Immature natural killer cell (primary cell): Measurements from ENCODE around the gene MRRF. TPM values are rescaled to one million over a fixed set of nuclear protein-coding genes. Genes with fewer than 3 reads are reported as not detected.
A peak's percentile ranks its signal among the peaks of the same experiment; 100 is the strongest.

Source experiments
- DNase-seq, 3 donors: peaks; one replicate each; pipeline ENCODE4 v3.0.0; 2022; ENCODE audit warnings: mixed read lengths in 1 of 3
- H3K27ac Mint-ChIP-seq, 6 donors: one replicate each; pipeline ENCODE4 v1.8.0; 2020; ENCODE audit warnings: mixed read lengths in 6 of 6, mild to moderate bottlenecking in 5 of 6, inconsistent platforms in 4 of 6, moderate library complexity in 3 of 6
- H3K27me3 Mint-ChIP-seq, 3 donors: one replicate each; pipeline ENCODE4 v1.8.0; 2020 to 2021; ENCODE audit warnings: low read depth in 3 of 3, mild to moderate bottlenecking in 3 of 3, mixed read lengths in 3 of 3, moderate library complexity in 3 of 3, inconsistent platforms in 1 of 3
- H3K36me3 Mint-ChIP-seq, 3 donors: one replicate each; pipeline ENCODE4 v1.8.0; 2020; ENCODE audit warnings: mixed read lengths in 3 of 3, inconsistent platforms in 2 of 3, mild to moderate bottlenecking in 2 of 3
- H3K4me1 Mint-ChIP-seq, 2 donors: one replicate each; pipeline ENCODE4 v1.8.0; 2020; ENCODE audit warnings: inconsistent platforms in 2 of 2, mild to moderate bottlenecking in 2 of 2, mixed read lengths in 2 of 2, moderate library complexity in 1 of 2
- H3K4me3 Mint-ChIP-seq, 5 donors: one replicate each; pipeline ENCODE4 v1.8.0; 2020; ENCODE audit warnings: mild to moderate bottlenecking in 5 of 5, mixed read lengths in 5 of 5, inconsistent platforms in 3 of 5, moderate library complexity in 3 of 5
- H3K9me3 Mint-ChIP-seq, 6 donors: one replicate each; pipeline ENCODE4 v1.8.0; 2020; ENCODE audit warnings: mild to moderate bottlenecking in 6 of 6, mixed read lengths in 6 of 6, inconsistent platforms in 4 of 6, moderate library complexity in 3 of 6
- polyA plus RNA-seq, 3 donors: library from polyadenylated mRNA; unstranded; fragments of 300-500 nt; fragmentation: Illumina TruSeq; gene quantifications; one replicate each; pipeline ENCODE4 v1.2.3, GENCODE V29; 2021

The MRRF gene
- polyA plus RNA-seq, 3 donors from 2014 or later = 11.5 to 18.4 (median 16.3) TPM

DNA sequence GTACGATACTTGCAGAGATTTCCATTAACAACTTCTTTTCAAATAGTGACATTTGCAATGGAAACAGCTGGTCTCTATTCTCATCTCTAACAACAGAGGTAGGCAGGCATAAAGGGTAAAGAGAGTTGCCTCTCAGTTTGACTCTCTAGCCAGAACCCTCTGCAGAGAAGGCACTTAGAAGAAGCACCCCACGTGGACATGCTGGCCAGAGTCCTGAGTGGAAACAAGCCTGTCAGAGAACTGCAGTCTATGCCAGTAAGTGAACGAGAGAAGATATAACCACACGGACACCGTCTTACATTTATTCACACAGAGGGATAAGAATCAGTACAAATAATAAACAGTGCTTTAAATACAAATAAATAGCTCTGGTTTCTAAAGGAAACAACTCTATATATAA is 25.0 kb upstream of the MRRF start:
- H3K27ac Mint-ChIP-seq = no peak overlapping the region
- H3K9me3 Mint-ChIP-seq = no peaks in the 10 kb centered on the region
- no peak for DNase-seq
- H3K36me3 Mint-ChIP-seq = peaks cover 19 to 45% (median 28%) of the 10 kb centered on the region in 3 donors
- peaks cover 0 to 3% (median 1%) of the 10 kb centered on the region in 3 donors for H3K27me3 Mint-ChIP-seq
- H3K4me3 Mint-ChIP-seq = no peak overlapping the region
- H3K4me1 Mint-ChIP-seq = no peaks in the 10 kb centered on the region

- H3K36me3 Mint-ChIP-seq = peaks cover 27 to 61% (median 46%) of the 10 kb centered on the region in 3 donors
- H3K27me3 Mint-ChIP-seq = peaks cover 0 to 1% (median 0%) of the 10 kb centered on the region in 3 donors
- peak overlapping the region in 1 of 6 donors; percentile 51 for H3K27ac Mint-ChIP-seq
- no peak for DNase-seq
- H3K9me3 Mint-ChIP-seq = no peaks in the 10 kb centered on the region
- H3K4me1 Mint-ChIP-seq = no peaks in the 10 kb centered on the region
- no peak overlapping the region for H3K4me3 Mint-ChIP-seq
Observed at GRCh38 chr9:122244349-122244748, 20.3 kb upstream of the MRRF start.

- no peak for DNase-seq
- Mint-ChIP-seq H3K9me3 (no peaks in the 10 kb centered on the region), H3K4me1 (peaks cover 0 to 4% of the 10 kb centered on the region in 2 donors), H3K27me3 (no peaks in the 10 kb centered on the region), H3K36me3 (peaks cover 26 to 60% (median 45%) of the 10 kb centered on the region in 3 donors), H3K27ac (no peak overlapping the region), H3K4me3 (no peak overlapping the region)
Observed at GRCh38 chr9:122246666-122247065, 18.0 kb upstream of the MRRF start.

DNA sequence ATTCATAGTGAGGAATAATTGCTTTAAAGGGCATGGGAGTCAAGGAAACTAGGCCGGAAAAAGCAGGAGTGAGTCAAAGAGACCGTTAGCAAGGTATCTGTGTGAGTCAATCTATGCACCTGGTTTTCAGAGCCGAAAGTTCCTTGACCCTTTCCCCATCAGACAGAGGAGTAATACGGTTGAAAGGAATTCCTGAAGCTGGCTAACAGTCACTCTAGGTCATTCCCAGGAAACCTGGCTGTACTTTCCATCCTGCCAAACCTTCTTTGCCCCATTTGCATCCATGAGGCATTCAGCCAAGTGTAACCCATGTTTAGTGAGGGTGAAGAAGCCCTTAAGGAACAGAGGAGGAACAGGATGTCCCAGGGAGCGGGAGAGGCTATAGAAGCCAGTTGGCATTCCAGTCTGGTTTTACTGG is 16.2 kb upstream of the MRRF start:
- H3K27ac Mint-ChIP-seq = no peak overlapping the region
- no peaks in the 10 kb centered on the region for H3K9me3 Mint-ChIP-seq
- no peak overlapping the region for H3K4me3 Mint-ChIP-seq
- peaks cover 24 to 53% (median 41%) of the 10 kb centered on the region in 3 donors for H3K36me3 Mint-ChIP-seq
- peaks cover 6 to 12% of the 10 kb centered on the region in 2 donors for H3K4me1 Mint-ChIP-seq
- no peak for DNase-seq
- H3K27me3 Mint-ChIP-seq = no peaks in the 10 kb centered on the region

GRCh38 chr9:122251351-122251750 is 13.3 kb upstream of the MRRF start:
- H3K4me3 Mint-ChIP-seq = no peak overlapping the region
- H3K9me3 Mint-ChIP-seq = no peaks in the 10 kb centered on the region
- no peaks in the 10 kb centered on the region for H3K27me3 Mint-ChIP-seq
- peaks cover 15 to 31% of the 10 kb centered on the region in 2 donors for H3K4me1 Mint-ChIP-seq
- peak overlapping the region in 1 of 6 donors; percentile 3 for H3K27ac Mint-ChIP-seq
- H3K36me3 Mint-ChIP-seq = peaks cover 16 to 34% (median 29%) of the 10 kb centered on the region in 3 donors
- DNase-seq = no peak

DNA sequence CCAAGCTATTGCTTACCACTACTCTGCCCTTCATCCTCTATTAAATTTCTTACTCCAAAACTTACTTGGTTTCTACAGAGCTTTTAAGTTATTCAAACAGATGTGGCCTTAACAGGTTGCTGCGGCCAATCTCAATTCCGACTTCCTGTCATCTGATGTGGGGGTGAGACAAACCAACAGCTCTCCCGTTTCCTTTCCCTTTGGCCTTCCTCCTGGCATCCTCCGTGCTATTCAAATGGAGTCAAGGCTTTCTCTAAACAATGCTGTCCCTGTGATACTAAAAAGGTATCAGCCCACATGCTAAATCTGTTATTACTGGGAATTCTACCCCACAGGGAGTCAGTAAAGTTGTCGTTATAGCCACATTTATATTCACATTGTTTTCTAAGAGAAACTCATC is 11.9 kb upstream of the MRRF start:
- Mint-ChIP-seq H3K27me3 (no peaks in the 10 kb centered on the region), H3K4me1 (peaks cover 19 to 37% of the 10 kb centered on the region in 2 donors), H3K36me3 (peaks cover 9 to 26% (median 23%) of the 10 kb centered on the region in 3 donors), H3K27ac (peak overlapping the region in 2 of 6 donors; percentile 18 to 55), H3K4me3 (no peak overlapping the region), H3K9me3 (no peaks in the 10 kb centered on the region)
- DNase-seq = no peak

DNA sequence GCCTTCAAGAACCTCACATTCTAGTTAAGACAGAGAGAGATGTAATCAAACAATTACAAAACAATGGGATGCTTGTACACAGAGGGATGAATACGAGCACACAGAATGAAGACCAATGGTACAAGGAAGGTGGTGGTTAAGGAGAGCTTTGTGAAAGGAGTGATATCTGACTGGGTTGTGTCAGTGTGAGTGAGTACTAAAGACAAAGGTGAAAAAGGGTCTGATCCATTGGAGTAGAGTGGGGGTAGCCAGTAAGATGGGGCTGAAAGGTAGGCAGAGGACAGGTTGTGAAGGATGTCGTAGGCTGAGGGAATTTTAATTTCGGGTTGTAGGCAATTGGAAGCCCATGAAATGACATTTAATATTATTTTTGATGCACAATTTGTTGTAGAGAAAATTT is 9.9 kb upstream of the MRRF start:
- no peaks in the 10 kb centered on the region for H3K9me3 Mint-ChIP-seq
- peaks cover 9 to 28% (median 28%) of the 10 kb centered on the region in 3 donors for H3K36me3 Mint-ChIP-seq
- no peak overlapping the region for H3K4me3 Mint-ChIP-seq
- H3K27me3 Mint-ChIP-seq = no peaks in the 10 kb centered on the region
- no peak for DNase-seq
- H3K27ac Mint-ChIP-seq = peak overlapping the region in 2 of 6 donors; percentile 2 to 33
- peaks cover 19 to 38% of the 10 kb centered on the region in 2 donors for H3K4me1 Mint-ChIP-seq

DNA sequence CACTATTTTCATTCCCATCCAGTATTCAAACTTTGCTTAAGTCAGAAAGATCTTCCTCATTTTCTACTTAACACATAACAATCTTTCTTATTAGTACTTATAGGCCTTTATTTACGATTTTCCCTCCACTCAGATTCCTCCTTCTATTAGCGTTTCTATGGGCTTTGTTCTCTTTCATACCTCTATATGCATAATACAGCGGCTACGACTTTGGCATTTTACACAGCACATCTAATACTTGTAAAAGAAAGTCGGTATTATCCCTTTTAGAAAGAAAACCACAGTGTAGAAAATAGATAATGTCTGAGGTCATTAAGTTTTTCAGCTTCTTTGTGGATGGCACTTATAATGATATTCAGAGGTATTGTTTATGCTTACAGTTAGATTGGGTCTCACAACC is 8.5 kb upstream of the MRRF start:
- H3K36me3 Mint-ChIP-seq = peaks cover 11 to 20% (median 19%) of the 10 kb centered on the region in 3 donors

DNA sequence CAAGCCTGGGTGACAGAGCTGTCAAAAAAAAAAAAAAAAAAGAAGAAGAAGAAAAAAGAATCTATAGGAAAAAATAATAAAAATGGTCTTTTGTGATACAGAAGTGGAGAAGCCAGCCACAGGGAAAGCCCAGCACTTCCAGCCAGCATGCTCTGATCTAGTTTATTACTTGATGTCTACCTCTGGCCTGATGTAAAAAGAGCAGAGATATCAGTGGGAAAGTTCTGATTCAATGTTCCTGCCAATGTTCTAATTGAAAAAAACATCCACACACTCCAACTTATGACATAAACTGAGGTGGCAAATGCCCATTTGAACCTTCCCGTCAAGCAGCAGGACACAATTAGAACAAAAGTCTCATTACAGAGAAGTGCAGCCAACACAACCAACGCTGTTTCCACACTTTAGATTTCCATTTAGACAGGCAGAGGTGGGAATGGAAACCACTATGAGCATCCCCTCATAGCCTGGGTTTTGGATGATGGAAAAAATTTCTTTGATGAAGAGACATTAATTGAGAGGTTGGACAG is 5.7 kb upstream of the MRRF start:
- Mint-ChIP-seq H3K4me1 (peaks cover 39 to 64% of the 10 kb centered on the region in 2 donors), H3K27me3 (no peaks in the 10 kb centered on the region), H3K4me3 (no peak overlapping the region), H3K36me3 (peaks cover 9 to 11% (median 11%) of the 10 kb centered on the region in 3 donors), H3K9me3 (no peaks in the 10 kb centered on the region), H3K27ac (no peak overlapping the region)
- DNase-seq = no peak

More for the DNA sequence above, 8.5 kb upstream of the MRRF start:
- no peak for DNase-seq
- Mint-ChIP-seq H3K27ac (no peak overlapping the region), H3K9me3 (no peaks in the 10 kb centered on the region), H3K4me3 (no peak overlapping the region), H3K4me1 (peaks cover 19 to 45% of the 10 kb centered on the region in 2 donors), H3K27me3 (no peaks in the 10 kb centered on the region)

DNA sequence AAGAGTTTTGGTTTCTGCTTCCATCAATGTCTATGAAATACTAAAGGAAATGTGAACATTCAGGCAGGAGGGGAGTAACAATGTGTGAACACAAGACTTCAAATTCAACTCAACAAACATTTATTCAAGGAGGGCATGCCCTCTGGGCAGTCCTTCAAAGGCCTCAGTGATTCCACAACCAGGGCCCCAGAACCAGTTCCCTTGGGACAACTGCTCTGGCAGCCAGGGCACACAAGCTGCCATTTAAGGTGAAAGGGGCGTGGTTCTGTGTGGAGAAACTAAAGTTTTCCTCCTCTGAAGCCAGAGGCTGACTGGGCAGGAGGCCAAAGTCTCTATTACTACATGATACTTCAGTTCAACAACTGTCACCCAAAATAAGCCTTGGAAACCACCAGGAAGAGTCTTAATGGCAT is 3.2 kb upstream of the MRRF start:
- H3K36me3 Mint-ChIP-seq = peaks cover 5 to 11% (median 11%) of the 10 kb centered on the region in 3 donors
- peaks cover 52 to 68% of the 10 kb centered on the region in 2 donors for H3K4me1 Mint-ChIP-seq
- no peak overlapping the region for H3K4me3 Mint-ChIP-seq
- H3K9me3 Mint-ChIP-seq = no peaks in the 10 kb centered on the region
- peaks cover 8 to 14% (median 14%) of the 10 kb centered on the region in 3 donors for H3K27me3 Mint-ChIP-seq
- no peak for DNase-seq
- peak overlapping the region; percentile 40 to 100 (median 87) for H3K27ac Mint-ChIP-seq

DNA sequence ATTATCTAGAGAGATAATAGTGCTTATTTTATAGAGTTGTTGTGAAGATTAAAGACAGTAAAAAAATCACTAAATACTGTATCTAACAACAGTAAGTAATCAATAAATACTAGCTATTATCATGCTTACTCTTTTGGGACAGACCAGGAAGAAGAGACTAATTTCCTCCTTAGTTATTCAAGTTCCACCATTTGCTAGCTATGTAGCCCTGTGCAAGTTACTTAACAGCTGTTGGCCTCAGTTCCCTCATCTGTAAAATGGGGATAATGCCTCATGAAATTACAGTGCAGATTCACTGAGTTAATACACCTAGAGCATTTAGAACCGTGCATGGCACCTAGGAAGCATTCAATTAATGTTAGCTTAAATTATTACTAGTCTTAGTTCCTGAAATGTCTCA is 2.6 kb upstream of the MRRF start:
- H3K9me3 Mint-ChIP-seq = no peaks in the 10 kb centered on the region
- H3K4me1 Mint-ChIP-seq = peaks cover 52 to 70% of the 10 kb centered on the region in 2 donors
- no peak for DNase-seq
- H3K27ac Mint-ChIP-seq = peak overlapping the region; percentile 45 to 100 (median 100)
- H3K4me3 Mint-ChIP-seq = peak overlapping the region in 3 of 5 donors; percentile 1 to 55 (median 7)
- H3K36me3 Mint-ChIP-seq = peaks cover 5 to 11% (median 11%) of the 10 kb centered on the region in 3 donors
- peaks cover 8 to 14% (median 14%) of the 10 kb centered on the region in 3 donors for H3K27me3 Mint-ChIP-seq

DNA sequence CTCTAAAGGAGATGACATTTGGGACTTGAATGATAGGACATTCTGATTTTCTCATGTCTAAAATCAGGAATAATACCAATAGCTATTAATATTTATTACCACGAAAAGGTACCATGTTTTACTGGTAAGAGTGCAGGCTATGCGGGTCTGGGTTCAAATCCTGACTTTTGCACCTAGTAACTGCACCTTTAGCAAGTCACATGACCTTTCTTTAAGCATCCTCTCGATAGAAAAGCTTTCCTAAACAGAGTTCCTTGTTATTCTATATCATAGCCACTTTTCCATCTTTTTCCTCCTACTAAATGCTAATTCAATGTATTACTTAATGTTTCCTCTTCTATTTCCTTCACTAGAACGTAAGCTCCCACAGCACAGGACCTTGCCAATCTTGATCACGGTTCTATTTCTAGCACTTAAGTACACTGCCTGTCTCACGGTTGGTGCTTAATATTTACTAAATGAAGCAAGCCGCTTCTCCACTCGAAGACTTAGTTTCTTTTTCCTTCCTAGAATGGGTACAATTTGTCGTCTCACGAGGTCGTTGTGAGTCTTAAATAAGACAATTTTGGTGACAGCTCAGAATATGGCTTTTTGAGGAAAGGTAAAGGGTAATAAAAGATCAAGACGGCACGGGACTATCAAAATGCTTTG is 858 bp upstream of the MRRF start:
- Mint-ChIP-seq H3K27ac (peak overlapping the region; percentile 99 to 100 (median 100)), H3K27me3 (peaks cover 8 to 14% (median 14%) of the 10 kb centered on the region in 3 donors), H3K4me3 (peak overlapping the region; percentile 93 to 100 (median 98)), H3K36me3 (peaks cover 4 to 5% (median 4%) of the 10 kb centered on the region in 3 donors), H3K9me3 (no peaks in the 10 kb centered on the region), H3K4me1 (peaks cover 48 to 64% of the 10 kb centered on the region in 2 donors)
- no peak for DNase-seq

DNA sequence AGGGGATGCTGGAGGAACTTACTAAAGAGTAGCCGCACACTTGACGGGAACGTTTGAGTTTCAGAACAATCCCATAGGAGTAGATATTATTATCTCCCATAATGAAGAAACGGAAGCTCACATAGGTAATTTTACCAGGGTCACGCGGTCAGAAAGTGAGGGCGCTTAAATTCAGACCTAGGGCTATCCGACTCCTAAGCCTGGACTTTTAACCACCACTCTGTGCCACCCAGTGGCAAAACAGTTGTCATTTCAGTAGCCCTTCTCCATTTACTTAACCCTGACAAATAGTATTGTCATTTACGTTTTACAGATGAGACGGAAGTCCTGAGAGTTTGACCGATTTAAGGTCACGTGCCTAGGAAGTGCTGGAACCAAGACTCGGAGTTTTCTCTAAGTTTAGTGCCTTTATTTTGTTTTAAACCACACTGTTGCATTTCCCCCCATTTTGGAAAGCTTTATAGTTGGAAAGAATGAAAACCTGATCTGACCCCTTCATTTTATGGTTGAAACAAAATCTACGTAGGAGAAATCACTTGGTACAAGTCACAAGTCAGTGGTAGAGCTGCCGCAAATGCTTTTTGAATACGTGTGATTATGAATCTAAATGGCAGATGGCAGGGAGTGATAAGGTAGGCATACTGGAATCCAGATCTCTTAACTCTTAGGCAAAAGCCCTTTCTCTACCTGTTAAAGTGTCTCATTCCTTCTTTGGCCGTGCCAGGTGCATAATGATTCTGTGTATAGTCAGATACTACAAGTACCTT is 650 bp downstream of the MRRF start:
- DNase-seq = peak; percentile 63 to 64 (median 64)
- H3K9me3 Mint-ChIP-seq = no peaks in the 10 kb centered on the region
- H3K36me3 Mint-ChIP-seq = peaks cover 0 to 5% (median 0%) of the 10 kb centered on the region in 3 donors
- H3K27me3 Mint-ChIP-seq = peaks cover 8 to 14% (median 14%) of the 10 kb centered on the region in 3 donors
- peaks cover 48 to 62% of the 10 kb centered on the region in 2 donors for H3K4me1 Mint-ChIP-seq
- peak overlapping the region; percentile 93 to 100 (median 98) for H3K4me3 Mint-ChIP-seq
- H3K27ac Mint-ChIP-seq = peak overlapping the region; percentile 99 to 100 (median 100)
